ENCODE data around the gene EFTUD2.

Gene EFTUD2

GRCh38 chr17:44887971-44888954 lies 11.0 kb downstream of the EFTUD2 start:
- no peak for DNase-seq (ENCODE audit: low spot score)

GRCh38 chr17:44887016-44887415 lies 12.2 kb downstream of the EFTUD2 start:
- DNase-seq (ENCODE audit: low spot score), result no peak

- no peak for DNase-seq (ENCODE audit: low spot score)
Measured at GRCh38 chr17:44884941-44885340, 14.3 kb downstream of the EFTUD2 start.

GRCh38 chr17:44881145-44881544 lies 18.1 kb downstream of the EFTUD2 start:
- DNase-seq (ENCODE audit: low spot score), result no peak

GRCh38 chr17:44880062-44880461 lies 19.2 kb downstream of the EFTUD2 start:
- no peak for DNase-seq (ENCODE audit: low spot score)

DNA sequence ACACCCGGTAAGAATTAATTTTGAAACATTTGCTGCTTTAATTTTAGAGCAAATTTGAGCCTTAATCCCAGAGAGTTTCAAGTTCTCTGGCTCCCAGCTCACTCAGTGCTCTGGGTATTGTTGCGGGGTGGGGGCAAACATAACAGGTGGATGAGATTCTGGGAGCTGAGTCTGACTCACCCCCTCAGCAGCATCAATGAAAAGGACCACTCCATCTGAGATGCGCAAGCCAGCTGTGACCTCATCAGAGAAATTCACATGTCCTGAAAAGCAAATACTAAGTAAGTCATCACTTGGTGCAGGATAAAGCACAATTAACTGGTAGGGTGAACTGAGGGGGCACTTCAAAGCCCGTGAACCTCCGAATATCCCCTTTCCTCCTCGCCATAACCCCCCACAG lies 19.9 kb downstream of the EFTUD2 start:
- no peak for DNase-seq (ENCODE audit: low spot score)

- peak; percentile 19 for DNase-seq (ENCODE audit: low spot score)
Measured at GRCh38 chr17:44878627-44879221, 20.5 kb downstream of the EFTUD2 start.

- DNase-seq (ENCODE audit: low spot score), result no peak
Measured at GRCh38 chr17:44877121-44877520, 22.1 kb downstream of the EFTUD2 start.

- no peak for DNase-seq (ENCODE audit: low spot score)
Measured at GRCh38 chr17:44875761-44876160, 23.5 kb downstream of the EFTUD2 start.

GRCh38 chr17:44872131-44872768 lies 27.0 kb downstream of the EFTUD2 start:
- DNase-seq (ENCODE audit: low spot score), result no peak

- no peak for DNase-seq (ENCODE audit: low spot score)
Measured at GRCh38 chr17:44871556-44871955, 27.7 kb downstream of the EFTUD2 start.

- DNase-seq (ENCODE audit: low spot score), result no peak
Measured at GRCh38 chr17:44867841-44868240, 31.4 kb downstream of the EFTUD2 start.

DNA sequence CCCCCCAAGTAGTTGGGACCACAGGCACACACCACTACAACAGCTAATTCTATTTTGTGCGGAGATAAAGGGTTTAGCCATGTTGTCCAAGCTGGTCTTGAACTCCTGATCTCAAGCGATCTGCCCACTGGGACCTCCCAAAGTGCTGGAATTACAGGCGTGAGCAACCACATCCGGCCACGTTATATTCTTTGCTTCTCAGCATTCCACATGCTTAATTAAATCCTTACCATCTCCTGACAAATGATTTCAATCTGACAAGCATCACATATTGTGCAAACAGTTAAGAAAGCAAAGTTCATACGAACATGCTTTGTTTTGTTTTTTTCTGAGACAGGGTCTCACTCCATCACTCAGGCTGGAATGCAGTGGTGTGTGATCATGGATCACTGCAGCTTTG lies 33.3 kb downstream of the EFTUD2 start:
- DNase-seq (ENCODE audit: low spot score), result no peak

GRCh38 chr17:44865231-44865660 lies 34.0 kb downstream of the EFTUD2 start:
- peak; percentile 87 for DNase-seq (ENCODE audit: low spot score)

DNA sequence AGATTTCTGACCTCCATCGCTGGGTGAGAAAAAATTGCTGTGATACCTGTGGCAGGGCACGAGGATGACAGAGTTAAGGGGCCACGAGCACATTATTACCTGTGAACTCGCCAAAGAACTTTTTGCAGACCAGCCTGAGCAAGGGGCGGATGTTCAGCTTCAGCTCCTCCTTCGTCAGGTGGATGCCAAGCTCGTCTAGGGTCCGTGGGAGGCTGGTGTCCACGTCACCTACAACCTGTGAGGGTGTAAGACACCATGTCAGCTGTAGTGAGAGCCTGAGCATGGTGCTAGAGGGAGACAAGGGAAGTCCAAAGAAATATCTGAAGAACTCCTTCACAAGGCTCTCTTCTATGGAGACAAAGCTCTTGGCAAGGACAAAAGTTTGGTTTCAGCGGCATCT lies 34.4 kb downstream of the EFTUD2 start:
- DNase-seq (ENCODE audit: low spot score), result no peak

DNA sequence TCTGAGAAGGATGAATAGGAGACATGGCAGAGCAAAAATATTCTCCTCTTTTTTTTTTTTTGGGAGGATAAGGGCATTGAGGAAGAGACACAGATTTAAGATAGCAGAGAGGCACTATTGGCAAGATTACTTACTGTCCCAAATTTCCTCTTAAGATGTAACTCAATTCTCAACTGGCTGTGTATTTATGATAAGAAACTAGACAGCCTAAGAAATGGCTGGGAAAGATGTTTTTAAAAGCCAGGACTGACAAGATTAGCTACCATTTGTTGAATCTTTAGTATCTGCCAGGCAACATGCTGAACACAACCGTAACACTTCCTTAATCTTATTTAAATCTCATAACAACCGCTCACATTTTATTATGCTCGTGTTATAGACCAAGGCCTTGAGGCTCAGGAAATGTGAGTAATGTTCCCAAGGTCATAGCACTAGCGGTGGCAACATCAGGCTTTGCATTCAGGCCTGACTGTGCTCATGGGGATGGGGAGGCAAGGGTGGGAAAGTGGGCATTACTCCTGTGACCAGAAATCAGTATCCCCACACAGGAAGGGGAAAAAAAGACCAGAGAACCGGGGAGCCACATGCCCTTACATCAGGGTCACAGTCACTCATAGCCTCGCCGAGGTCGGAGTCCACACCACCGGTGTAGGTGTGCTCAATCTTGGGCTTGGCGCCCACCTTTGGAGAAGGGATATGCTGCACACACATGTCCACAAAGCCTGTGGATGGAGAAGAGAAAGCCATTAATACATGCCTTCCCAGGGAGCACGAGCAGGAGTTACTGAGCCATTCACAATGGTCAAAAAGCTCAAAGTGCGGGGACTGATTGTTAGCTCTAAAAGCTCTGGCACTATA lies 36.0 kb downstream of the EFTUD2 start:
- DNase-seq (ENCODE audit: low spot score), result no peak

- no peak for DNase-seq (ENCODE audit: low spot score)
Measured at GRCh38 chr17:44862278-44862914, 36.8 kb downstream of the EFTUD2 start.

DNA sequence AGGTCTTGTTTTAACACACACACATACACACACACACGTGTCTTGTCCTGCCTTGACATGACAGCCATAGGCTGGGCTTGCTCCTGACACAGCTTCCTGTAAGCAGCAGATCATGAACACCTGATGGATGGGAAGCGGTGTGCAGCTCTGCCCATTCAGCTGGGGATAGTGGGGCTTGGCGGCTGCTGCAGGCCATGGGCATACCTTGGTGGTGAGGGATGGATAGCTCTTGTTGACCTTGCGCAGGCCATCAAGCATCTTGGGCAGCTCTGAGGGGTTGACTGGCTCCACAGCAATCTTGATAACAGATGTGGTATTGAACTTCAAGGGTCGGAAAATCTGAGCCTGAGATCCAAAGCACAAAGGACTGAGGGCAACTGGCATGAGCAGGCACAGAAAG lies 39.5 kb downstream of the EFTUD2 start:
- DNase-seq (ENCODE audit: low spot score), result no peak

- no peak for DNase-seq (ENCODE audit: low spot score)
Measured at GRCh38 chr17:44854192-44854591, 45.1 kb downstream of the EFTUD2 start.

DNA sequence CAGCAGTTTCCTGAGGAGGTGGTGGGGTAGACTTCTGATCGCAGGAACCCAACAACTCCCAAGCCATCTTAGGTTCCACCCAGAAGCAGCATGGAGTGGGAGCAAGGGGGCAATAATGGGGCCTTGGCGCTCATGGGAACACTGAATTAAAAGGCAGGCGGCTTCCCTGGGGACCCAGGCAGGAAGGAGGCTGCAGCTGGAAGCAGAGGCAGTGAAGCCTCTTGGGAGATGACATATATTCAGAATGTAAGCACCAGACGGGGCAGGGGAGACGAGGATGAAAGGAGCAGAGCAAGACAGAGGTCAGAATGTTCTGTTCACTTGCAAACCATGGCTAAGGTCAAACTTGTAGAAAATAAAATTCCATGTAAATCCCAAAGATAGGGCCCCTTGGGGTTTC lies 48.6 kb downstream of the EFTUD2 start:
- DNase-seq (ENCODE audit: low spot score), result no peak

GRCh38 chr17:44850025-44850424 lies 49.2 kb downstream of the EFTUD2 start:
- no peak for DNase-seq (ENCODE audit: low spot score)
